Measurements from ENCODE around the gene HSBP1. TPM values are rescaled to one million over a fixed set of nuclear protein-coding genes. Genes with fewer than 3 reads are reported as not detected.

The HSBP1 gene
- total RNA-seq, 6 experiments from 2014 or later: 5.6 to 46.2 (median 35.2) TPM

DNA sequence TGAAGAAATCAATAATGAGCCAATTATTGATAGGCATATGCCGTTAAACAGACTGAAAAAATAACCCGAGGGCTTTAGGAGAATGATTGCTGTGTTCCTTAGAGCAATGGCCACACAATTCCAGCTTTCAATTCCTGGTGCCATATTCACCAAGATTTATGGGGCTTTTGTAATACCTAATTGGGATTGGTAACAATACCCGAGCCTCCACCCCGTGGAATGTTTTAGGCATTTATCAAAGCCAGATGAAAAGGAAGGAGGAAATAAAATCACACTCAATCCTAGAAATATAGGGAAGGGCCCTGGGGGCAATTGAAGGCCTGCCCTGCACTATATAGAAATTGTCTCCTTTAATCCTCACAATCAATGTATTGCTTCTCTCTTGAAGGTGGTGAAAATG is 49.0 kb downstream of the HSBP1 start:
- ATAC-seq (no peak), DNase-seq (no peak)
- intact Hi-C loops (cut with DNase I): no loop called here
- H3K4me3 ChIP-seq: no peak overlapping the region
- H3K27me3 ChIP-seq: no peaks in the 10 kb centered on the region
- H3K27ac ChIP-seq: no peak overlapping the region
- no peaks in the 10 kb centered on the region for H3K36me3 ChIP-seq
- no peaks in the 10 kb centered on the region for H3K4me1 ChIP-seq
- 51% methylated on average over 4 of the region's 4 CpGs for WGBS (ENCODE audit: insufficient coverage, low coverage, low lambda C conversion rate, missing lambda C conversion rate)
- H3K9me3 ChIP-seq: no peaks in the 10 kb centered on the region
- no peak for TF ChIP-seq POLR2A (IDR thresholded peaks at IDR 0.05)
- TF ChIP-seq, protein P1, sequence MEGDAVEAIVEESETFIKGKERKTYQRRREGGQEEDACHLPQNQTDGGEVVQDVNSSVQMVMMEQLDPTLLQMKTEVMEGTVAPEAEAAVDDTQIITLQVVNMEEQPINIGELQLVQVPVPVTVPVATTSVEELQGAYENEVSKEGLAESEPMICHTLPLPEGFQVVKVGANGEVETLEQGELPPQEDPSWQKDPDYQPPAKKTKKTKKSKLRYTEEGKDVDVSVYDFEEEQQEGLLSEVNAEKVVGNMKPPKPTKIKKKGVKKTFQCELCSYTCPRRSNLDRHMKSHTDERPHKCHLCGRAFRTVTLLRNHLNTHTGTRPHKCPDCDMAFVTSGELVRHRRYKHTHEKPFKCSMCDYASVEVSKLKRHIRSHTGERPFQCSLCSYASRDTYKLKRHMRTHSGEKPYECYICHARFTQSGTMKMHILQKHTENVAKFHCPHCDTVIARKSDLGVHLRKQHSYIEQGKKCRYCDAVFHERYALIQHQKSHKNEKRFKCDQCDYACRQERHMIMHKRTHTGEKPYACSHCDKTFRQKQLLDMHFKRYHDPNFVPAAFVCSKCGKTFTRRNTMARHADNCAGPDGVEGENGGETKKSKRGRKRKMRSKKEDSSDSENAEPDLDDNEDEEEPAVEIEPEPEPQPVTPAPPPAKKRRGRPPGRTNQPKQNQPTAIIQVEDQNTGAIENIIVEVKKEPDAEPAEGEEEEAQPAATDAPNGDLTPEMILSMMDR (IDR thresholded peaks at IDR 0.05): no peak

DNA sequence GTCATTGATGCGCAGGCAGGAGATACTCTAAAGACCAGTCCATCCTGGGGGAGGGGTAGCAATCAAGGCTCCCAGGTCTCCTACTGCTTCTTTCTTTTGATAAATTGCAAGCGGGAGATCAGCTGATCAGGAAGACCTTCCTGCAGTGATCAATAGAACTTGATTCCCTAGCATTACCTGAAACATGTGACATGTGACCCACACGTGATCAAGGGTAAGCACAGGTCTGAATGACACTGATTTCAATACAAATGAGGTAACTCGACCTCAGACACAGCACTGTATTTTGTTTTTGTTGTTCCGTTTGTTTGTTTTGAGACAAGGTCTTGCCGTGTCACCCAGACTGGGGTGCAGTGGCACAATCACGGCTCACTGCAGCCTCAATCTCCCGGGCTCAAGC is 51.5 kb downstream of the HSBP1 start:
- 63% methylated on average over 8 of the region's 8 CpGs for WGBS (ENCODE audit: insufficient coverage, low coverage, low lambda C conversion rate, missing lambda C conversion rate)
- Histone ChIP-seq H3K27me3 (no peaks in the 10 kb centered on the region), H3K4me3 (no peak overlapping the region), H3K36me3 (no peaks in the 10 kb centered on the region), H3K4me1 (no peaks in the 10 kb centered on the region), H3K9me3 (no peaks in the 10 kb centered on the region), H3K27ac (no peak overlapping the region)
- TF ChIP-seq, protein P1 (IDR thresholded peaks at IDR 0.05): no peak
- no peak for TF ChIP-seq POLR2A (IDR thresholded peaks at IDR 0.05)
- intact Hi-C loops (cut with DNase I): no loop called here
- DNase-seq (no peak), ATAC-seq (no peak)

DNA sequence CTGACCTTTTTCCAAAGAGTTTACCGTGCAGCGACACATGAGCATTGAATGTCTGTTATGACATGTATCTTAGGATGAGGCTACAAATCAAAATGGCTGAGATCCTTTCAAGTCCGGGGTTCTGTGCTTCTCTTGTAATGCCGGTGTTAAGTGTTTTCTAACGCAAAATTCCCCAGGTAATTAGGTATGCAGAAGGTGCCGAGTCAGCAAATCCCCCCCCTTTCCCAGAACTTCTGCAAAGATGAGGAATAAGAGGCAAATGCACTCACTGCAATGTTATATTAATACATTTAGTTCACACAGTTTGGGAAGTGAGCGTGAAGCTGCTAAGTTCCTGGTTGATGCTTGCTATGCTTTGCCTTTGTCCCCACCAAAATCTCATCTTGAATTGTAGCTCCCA is 54.9 kb downstream of the HSBP1 start:
- Histone ChIP-seq H3K27ac (no peak overlapping the region), H3K4me1 (no peaks in the 10 kb centered on the region), H3K9me3 (no peaks in the 10 kb centered on the region), H3K27me3 (no peaks in the 10 kb centered on the region), H3K36me3 (no peaks in the 10 kb centered on the region), H3K4me3 (no peak overlapping the region)
- ATAC-seq: no peak
- intact Hi-C loops (cut with DNase I): no loop called here
- 58% methylated on average over 7 of the region's 7 CpGs for WGBS (ENCODE audit: insufficient coverage, low coverage, low lambda C conversion rate, missing lambda C conversion rate)
- TF ChIP-seq, protein P1 (IDR thresholded peaks at IDR 0.05): no peak
- DNase-seq: no peak

DNA sequence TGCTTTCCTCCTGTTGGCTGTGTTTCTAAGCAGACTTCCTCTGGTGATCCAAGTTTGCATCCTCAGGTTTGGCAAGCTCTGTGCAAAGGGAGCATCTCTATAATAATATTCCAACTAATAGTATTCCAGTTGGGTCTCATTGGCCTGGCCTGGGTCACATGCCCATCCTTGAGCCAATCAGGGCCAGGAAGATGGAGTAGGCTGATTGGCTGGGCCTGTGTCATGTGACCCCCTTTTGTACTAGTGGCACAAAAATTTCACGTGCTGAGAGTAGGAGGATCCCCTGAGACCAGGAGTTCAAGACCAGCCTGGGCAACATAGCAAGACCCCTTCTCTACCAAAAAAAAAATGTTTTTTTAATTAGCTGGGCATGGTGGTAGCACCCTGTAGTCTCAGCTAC is 55.9 kb downstream of the HSBP1 start:
- Histone ChIP-seq H3K9me3 (no peaks in the 10 kb centered on the region), H3K27me3 (no peaks in the 10 kb centered on the region), H3K4me1 (no peaks in the 10 kb centered on the region), H3K36me3 (no peaks in the 10 kb centered on the region), H3K27ac (no peak overlapping the region), H3K4me3 (no peak overlapping the region)
- DNase-seq: no peak
- intact Hi-C loops (cut with DNase I): no loop called here
- no peak for TF ChIP-seq POLR2A (IDR thresholded peaks at IDR 0.05)
- TF ChIP-seq, protein P1 (IDR thresholded peaks at IDR 0.05): no peak
- WGBS (ENCODE audit: insufficient coverage, low coverage, low lambda C conversion rate, missing lambda C conversion rate): no CpG with 5 or more reads among the region's 1 CpG
- ATAC-seq: no peak

Other genes starting within 250 kb of the HSBP1 start
- gene MLYCD, start 91.1 kb downstream of the HSBP1 start, total RNA-seq: 10 to 100 TPM in 5 of 6 experiments, 1 to 10 TPM in 1; 6.6 to 15.6 (median 11.3) TPM
- gene OSGIN1, start 145.3 kb downstream of the HSBP1 start, total RNA-seq: 100 to 1,000 TPM in 1 of 6 experiments, 10 to 100 TPM in 5; 40.1 to 170 (median 53.9) TPM
- gene NECAB2, start 160.3 kb downstream of the HSBP1 start, total RNA-seq: 10 to 100 TPM in 3 of 6 experiments, 1 to 10 TPM in 2, under 1 TPM in 1; 0.56 to 26.8 (median 7.1) TPM
- gene SLC38A8, start 234.8 kb downstream of the HSBP1 start, total RNA-seq: not detected